IPS-18c (cell line): ENCODE results near the gene MCM7.

ENCODE experiments used
- H3K4me3 ChIP-seq: 2 replicates; pipeline ENCODE4 v1.7.0; 2013; ENCODE audit warnings: low read depth, mild to moderate bottlenecking, low read length, moderate library complexity; ENCODE audit not compliant: insufficient read depth
- H3K9me3 ChIP-seq: one replicate; pipeline ENCODE4 v1.6.1; 2013; ENCODE audit warnings: mild to moderate bottlenecking, low read length, moderate library complexity; ENCODE audit not compliant: control insufficient read depth, insufficient read depth

MCM7 gene

DNA sequence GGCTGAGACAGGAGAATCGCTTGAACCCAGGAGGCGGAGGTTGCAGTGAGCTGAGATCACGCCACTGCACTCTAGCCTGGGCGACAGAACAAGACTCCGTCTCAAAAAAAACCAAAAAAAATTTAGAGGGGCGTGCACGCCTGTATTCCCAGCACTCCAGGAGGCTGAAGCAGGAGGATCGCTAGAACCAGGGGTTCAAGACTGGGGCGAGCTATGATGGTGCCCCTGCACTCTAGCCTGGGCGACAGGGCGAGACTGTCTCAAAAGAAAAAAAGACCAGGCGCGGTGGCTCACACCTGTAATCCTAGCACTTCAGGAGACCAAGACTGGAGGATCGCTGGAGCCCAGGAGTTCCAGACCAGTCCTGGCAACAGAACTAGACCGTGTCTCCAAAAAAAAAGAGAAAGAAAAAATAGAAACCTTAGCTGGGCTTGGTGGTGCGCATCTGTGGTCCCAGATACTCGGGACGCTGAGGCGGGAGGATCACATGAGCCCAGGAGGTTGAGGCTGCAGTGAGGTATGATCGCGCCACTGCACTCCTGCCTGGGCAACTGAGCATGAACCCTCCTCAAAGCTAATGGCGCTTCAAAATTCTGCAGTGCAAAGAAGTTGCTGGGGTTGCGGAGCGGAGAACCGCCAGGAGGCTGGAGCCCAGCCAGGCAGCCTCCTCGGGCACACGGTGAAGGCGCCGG lies 25.2 kb upstream of the MCM7 start:
- Histone ChIP-seq H3K9me3 (no peaks in the 10 kb centered on the region), H3K4me3 (peak overlapping the region; percentile 90)

GRCh38 chr7:100124301-100125230 lies 23.4 kb upstream of the MCM7 start:
- Histone ChIP-seq H3K9me3 (no peaks in the 10 kb centered on the region), H3K4me3 (no peak overlapping the region)

- Histone ChIP-seq H3K4me3 (no peak overlapping the region), H3K9me3 (no peaks in the 10 kb centered on the region)
Observed at GRCh38 chr7:100122568-100122967, 21.4 kb upstream of the MCM7 start.

- Histone ChIP-seq H3K4me3 (no peak overlapping the region), H3K9me3 (no peaks in the 10 kb centered on the region)
Observed at GRCh38 chr7:100122067-100122466, 20.9 kb upstream of the MCM7 start.

DNA sequence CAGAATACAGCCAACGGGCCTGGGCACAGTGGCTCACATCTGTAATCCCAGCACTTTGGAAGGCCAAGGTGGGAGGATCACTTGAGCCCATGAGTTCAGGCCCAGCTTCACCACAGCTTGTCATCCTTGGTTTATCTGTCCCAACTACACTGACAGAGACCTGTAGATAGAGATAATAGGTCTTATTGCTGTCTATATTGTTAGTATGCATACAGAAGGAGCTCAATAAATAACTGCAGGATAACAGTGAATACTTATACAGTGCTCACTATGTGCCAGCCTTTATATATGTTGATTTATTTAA lies 19.5 kb upstream of the MCM7 start:
- Histone ChIP-seq H3K4me3 (peak overlapping the region; percentile 77; the same call in 1 of the 2 replicates), H3K9me3 (no peaks in the 10 kb centered on the region)

DNA sequence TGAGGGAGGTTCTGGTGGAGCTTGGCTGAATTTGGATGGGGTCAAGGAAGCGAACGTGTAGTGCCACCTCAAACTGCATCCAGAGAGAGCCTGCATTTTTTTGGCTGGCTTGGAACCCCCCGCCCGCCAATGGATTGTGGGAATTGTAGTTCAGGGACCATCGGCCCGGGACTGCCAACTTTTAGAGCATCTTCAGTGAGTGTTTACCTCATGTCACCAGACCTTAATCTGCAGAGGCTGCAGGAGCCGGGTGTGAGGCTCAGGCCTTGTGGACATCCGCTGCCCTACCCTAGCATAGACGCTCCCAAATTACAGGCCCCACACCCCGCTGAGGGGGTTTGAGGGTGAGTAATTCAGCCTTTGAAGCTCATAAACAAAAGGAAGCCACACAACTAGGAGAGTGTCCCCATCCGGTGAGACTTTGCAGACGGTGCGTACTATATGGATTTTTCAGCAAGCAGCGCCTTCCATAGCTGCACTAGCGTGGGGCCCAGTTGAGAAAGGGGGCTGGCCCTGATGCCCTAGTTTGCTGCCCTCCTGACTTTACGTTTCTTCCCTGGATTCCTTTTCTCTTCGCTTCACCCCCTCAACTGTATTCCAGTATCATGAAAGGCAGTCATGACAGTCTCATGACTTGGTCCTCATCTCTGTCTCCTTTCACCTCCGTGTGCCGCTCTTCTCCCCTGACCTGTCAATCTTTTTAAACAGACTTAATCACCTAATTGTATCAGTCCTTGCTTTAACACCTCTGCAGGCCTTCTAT lies 19.0 kb upstream of the MCM7 start:
- Histone ChIP-seq H3K4me3 (peak overlapping the region; percentile 77), H3K9me3 (no peaks in the 10 kb centered on the region)

DNA sequence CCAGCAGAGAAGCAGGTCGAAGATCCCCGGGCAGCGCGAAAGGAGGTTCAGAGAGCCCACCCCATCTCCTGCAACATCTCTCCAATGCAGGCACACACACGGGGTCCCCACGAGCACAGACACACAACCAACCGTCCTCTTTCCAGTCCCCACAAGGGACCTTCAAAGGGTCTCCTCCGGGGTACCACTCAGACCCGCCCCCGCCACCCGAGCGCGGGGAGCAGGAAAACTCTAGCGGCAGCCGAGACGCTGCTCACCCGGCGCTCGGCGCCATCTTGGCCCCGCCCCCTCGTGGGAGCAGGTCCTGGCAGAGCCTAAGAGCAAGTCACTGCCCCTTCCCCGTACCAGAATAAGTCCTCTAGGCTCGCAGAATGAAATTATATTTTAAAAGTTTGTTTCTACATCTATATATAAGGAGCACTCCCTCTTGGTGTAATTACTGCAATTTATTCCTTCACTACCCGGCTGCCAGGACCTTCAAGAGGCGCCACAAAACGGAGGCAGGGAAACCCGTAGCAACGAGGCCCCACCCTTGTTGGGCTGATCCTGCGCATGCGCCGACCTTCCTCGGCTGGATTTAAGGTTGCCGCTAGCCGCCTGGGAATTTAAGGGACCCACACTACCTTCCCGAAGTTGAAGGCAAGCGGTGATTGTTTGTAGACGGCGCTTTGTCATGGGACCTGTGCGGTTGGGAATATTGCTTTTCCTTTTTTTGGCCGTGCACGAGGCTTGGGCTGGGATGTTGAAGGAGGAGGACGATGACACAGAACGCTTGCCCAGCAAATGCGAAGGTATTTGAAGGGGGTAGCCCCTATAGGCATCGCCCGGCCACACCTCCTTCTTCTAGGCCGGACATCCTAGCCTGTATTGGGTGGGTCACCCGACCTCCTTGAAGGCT lies 18.1 kb upstream of the MCM7 start, which contains the start of the genes CNPY4 and TAF6:
Gene CNPY4 (plus strand): TSS at position 563 of the 898 bp plus-strand sequence. CDS start 111 bp downstream, at position 674.
Gene TAF6 (minus strand): TSS at position 287 of the 898 bp plus-strand sequence. CDS start 5,149 bp downstream, outside the sequence.
- Histone ChIP-seq H3K9me3 (no peaks in the 10 kb centered on the region), H3K4me3 (peak within 1 kb of the TSS; percentile 77)

- Histone ChIP-seq H3K4me3 (peak overlapping the region; percentile 77), H3K9me3 (no peaks in the 10 kb centered on the region)
Observed at GRCh38 chr7:100118388-100119071, 17.3 kb upstream of the MCM7 start.

DNA sequence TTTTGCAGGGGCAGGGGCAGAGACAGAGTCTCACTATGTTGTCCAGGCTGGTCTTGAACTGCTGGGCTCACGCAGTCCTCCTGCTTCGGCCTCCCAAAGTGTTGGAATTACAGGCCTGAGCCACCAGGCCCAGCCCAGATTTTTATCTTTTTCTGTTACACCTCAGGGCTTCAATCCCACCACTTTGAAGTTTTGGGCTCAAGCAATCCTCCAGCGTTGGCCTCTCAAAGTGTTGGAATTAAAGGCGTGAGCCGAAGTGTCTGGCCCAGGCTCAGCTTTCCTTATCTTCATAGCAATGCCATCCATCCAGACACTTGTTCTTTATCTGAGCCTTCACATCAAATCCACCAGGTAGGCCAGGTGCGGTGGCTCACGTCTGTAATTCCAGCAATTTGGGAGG lies 13.8 kb upstream of the MCM7 start:
- Histone ChIP-seq H3K9me3 (no peaks in the 10 kb centered on the region), H3K4me3 (no peak overlapping the region)

GRCh38 chr7:100111914-100112313 lies 10.7 kb upstream of the MCM7 start:
- H3K9me3 ChIP-seq, result no peaks in the 10 kb centered on the region
- H3K4me3 ChIP-seq, result no peak overlapping the region

GRCh38 chr7:100111156-100111555 lies 10.0 kb upstream of the MCM7 start:
- no peak overlapping the region for H3K4me3 ChIP-seq
- H3K9me3 ChIP-seq, result no peaks in the 10 kb centered on the region

GRCh38 chr7:100109521-100110163 lies 8.4 kb upstream of the MCM7 start:
- H3K9me3 ChIP-seq, result no peaks in the 10 kb centered on the region
- no peak overlapping the region for H3K4me3 ChIP-seq

GRCh38 chr7:100107890-100108289 lies 6.7 kb upstream of the MCM7 start:
- H3K9me3 ChIP-seq, result no peaks in the 10 kb centered on the region
- H3K4me3 ChIP-seq, result no peak overlapping the region

GRCh38 chr7:100107125-100107737 lies 6.0 kb upstream of the MCM7 start:
- no peaks in the 10 kb centered on the region for H3K9me3 ChIP-seq
- H3K4me3 ChIP-seq, result no peak overlapping the region

- no peak overlapping the region for H3K4me3 ChIP-seq
- no peaks in the 10 kb centered on the region for H3K9me3 ChIP-seq
Observed at GRCh38 chr7:100106633-100107032, 5.4 kb upstream of the MCM7 start.
